HEK293 (cell line): ENCODE measurements around the gene RASD1.
A peak's percentile ranks its signal among the peaks of the same experiment; 100 is the strongest.

Experiments used
- CTCF ChIA-PET: fragments of 350-600 bp; formaldehyde crosslinking; extraction: SDS; loops from one replicate; lab custom pipeline; 2021; ENCODE audit warnings: antibody characterized with exemption; lab: Yijun Ruan, JAX
- POLR2A ChIA-PET: fragments of 300-600 bp; formaldehyde crosslinking; extraction: SDS; loops from one replicate; lab custom pipeline; 2020; ENCODE audit warnings: antibody characterized with exemption, inconsistent platforms; lab: Yijun Ruan, JAX
- H3K27ac ChIP-seq: fragments of 200-500 bp; sonication (Bioruptor generic); 2 replicates; pipeline ENCODE4 v1.5.1; 2014; ENCODE audit warnings: low read depth, low read length, control low read depth, inconsistent platforms; ENCODE audit errors: extremely low read depth
- H3K36me3 ChIP-seq, 2 experiments: fragments of 200-500 bp in 1 of 2; sonication (Bioruptor generic) in 1 of 2; 1 replicate in 1 of 2; 2 replicates in 1 of 2; pipeline ENCODE4 v1.5.1; 2014 to 2017; ENCODE audit warnings: inconsistent platforms in 2 of 2, low read length in 2 of 2; ENCODE audit not compliant: control insufficient read depth in 2 of 2, insufficient read depth in 1 of 2
- H3K4me1 ChIP-seq: fragments of 200-500 bp; sonication (Bioruptor generic); 2 replicates; pipeline ENCODE4 v1.5.1; 2014; ENCODE audit warnings: mild to moderate bottlenecking, low read length, inconsistent platforms; ENCODE audit not compliant: control insufficient read depth, insufficient read depth
- H3K4me3 ChIP-seq: 2 replicates; pipeline ENCODE4 v1.5.1; 2011; ENCODE audit warnings: low read depth, mild to moderate bottlenecking, control low read depth, low read length, moderate library complexity
- H3K9me3 ChIP-seq: fragments of 200-500 bp; sonication (Bioruptor generic); 2 replicates; pipeline ENCODE4 v1.5.1; 2014; ENCODE audit warnings: low read depth, low read length, inconsistent platforms; ENCODE audit not compliant: control insufficient read depth, insufficient read depth
- AEBP2 ChIP-seq: fragments of 450-650 bp; formaldehyde crosslinking; IDR thresholded peaks from 2 replicates; pipeline ENCODE4 v1.5.1; 2016; ENCODE audit warnings: missing biosample characterization, missing genetic modification characterization, borderline replicate concordance
- EGR2 ChIP-seq: fragments of 450-650 bp; formaldehyde crosslinking; IDR thresholded peaks from 2 replicates; pipeline ENCODE4 v1.5.1; 2016; ENCODE audit warnings: low read depth, missing biosample characterization, missing genetic modification characterization
- HOXC10 ChIP-seq: sonication (generic); formaldehyde crosslinking; IDR thresholded peaks from 2 replicates; pipeline ENCODE4 v1.8.1; 2023; ENCODE audit warnings: mild to moderate bottlenecking, missing genetic modification reagents
- OVOL3 ChIP-seq: fragments of 450-650 bp; formaldehyde crosslinking; IDR thresholded peaks from 2 replicates; pipeline ENCODE4 v1.5.1; 2016; ENCODE audit warnings: missing biosample characterization, missing genetic modification characterization
- RBAK ChIP-seq: fragments of 450-650 bp; formaldehyde crosslinking; IDR thresholded peaks from 2 replicates; pipeline ENCODE4 v1.5.1; 2016; ENCODE audit warnings: missing biosample characterization, missing genetic modification characterization
- ZBTB48 ChIP-seq: fragments of 450-650 bp; formaldehyde crosslinking; IDR thresholded peaks from 2 replicates; pipeline ENCODE4 v1.5.1; 2016; ENCODE audit warnings: missing biosample characterization, missing genetic modification characterization
- ZEB2 ChIP-seq: fragments of 450-650 bp; formaldehyde crosslinking; IDR thresholded peaks from 2 replicates; pipeline ENCODE4 v1.5.1; 2016; ENCODE audit warnings: missing biosample characterization, missing genetic modification characterization
- ZFHX2 ChIP-seq: fragments of 450-650 bp; formaldehyde crosslinking; conservative IDR thresholded peaks from 2 replicates; pipeline ENCODE4 v1.5.1; 2016; ENCODE audit warnings: missing biosample characterization, missing genetic modification characterization
- ZIC2 ChIP-seq: fragments of 450-650 bp; formaldehyde crosslinking; IDR thresholded peaks from 2 replicates; pipeline ENCODE4 v1.5.1; 2016; ENCODE audit warnings: missing biosample characterization, missing genetic modification characterization
- ZNF140 ChIP-seq: fragments of 450-650 bp; formaldehyde crosslinking; IDR thresholded peaks from 2 replicates; pipeline ENCODE4 v1.5.1; 2016; ENCODE audit warnings: missing biosample characterization, missing genetic modification characterization
- ZNF19 ChIP-seq: fragments of 450-650 bp; formaldehyde crosslinking; IDR thresholded peaks from 2 replicates; pipeline ENCODE4; 2016; ENCODE audit warnings: missing biosample characterization, missing genetic modification characterization, low read depth
- ZNF248 ChIP-seq: fragments of 450-650 bp; formaldehyde crosslinking; IDR thresholded peaks from 2 replicates; pipeline ENCODE4 v1.5.1; 2017; ENCODE audit warnings: missing biosample characterization, missing genetic modification characterization
- ZNF311 ChIP-seq: fragments of 450-650 bp; formaldehyde crosslinking; IDR thresholded peaks from 2 replicates; pipeline ENCODE4 v1.5.1; 2017; ENCODE audit warnings: missing biosample characterization, missing genetic modification characterization, borderline replicate concordance
- ZNF324 ChIP-seq: fragments of 450-650 bp; formaldehyde crosslinking; IDR thresholded peaks from 2 replicates; pipeline ENCODE4 v1.5.1; 2016; ENCODE audit warnings: missing biosample characterization, missing genetic modification characterization
- ZNF341 ChIP-seq: fragments of 450-650 bp; formaldehyde crosslinking; IDR thresholded peaks from 2 replicates; pipeline ENCODE4; 2016; ENCODE audit warnings: low read depth, missing biosample characterization, missing genetic modification characterization
- ZNF404 ChIP-seq: fragments of 450-650 bp; formaldehyde crosslinking; IDR thresholded peaks from 2 replicates; pipeline ENCODE4 v1.5.1; 2017; ENCODE audit warnings: missing biosample characterization, missing genetic modification characterization
- ZNF473 ChIP-seq: fragments of 450-650 bp; formaldehyde crosslinking; IDR thresholded peaks from 2 replicates; pipeline ENCODE4 v1.5.1; 2017; ENCODE audit warnings: missing biosample characterization, missing genetic modification characterization
- ZNF626 ChIP-seq: fragments of 450-650 bp; sonication (Bioruptor Pico); formaldehyde crosslinking; IDR thresholded peaks from 2 replicates; pipeline ENCODE4 v1.5.1; 2018; ENCODE audit warnings: missing biosample characterization, missing genetic modification characterization, inconsistent platforms
- ZNF629 ChIP-seq: fragments of 450-650 bp; formaldehyde crosslinking; IDR thresholded peaks from 2 replicates; pipeline ENCODE4 v1.5.1; 2017; ENCODE audit warnings: missing biosample characterization, missing genetic modification characterization
- ZNF654 ChIP-seq: fragments of 450-650 bp; formaldehyde crosslinking; IDR thresholded peaks from 2 replicates; pipeline ENCODE4 v1.5.1; 2016; ENCODE audit warnings: low read depth, missing biosample characterization, missing genetic modification characterization
- ZNF660 ChIP-seq: fragments of 450-650 bp; IDR thresholded peaks from 2 replicates; pipeline ENCODE4 v1.5.1; 2018; ENCODE audit warnings: missing biosample characterization, mild to moderate bottlenecking, missing genetic modification characterization
- ZNF76 ChIP-seq: fragments of 450-650 bp; formaldehyde crosslinking; IDR thresholded peaks from 2 replicates; pipeline ENCODE4; 2016; ENCODE audit warnings: low read depth, missing biosample characterization, missing genetic modification characterization, borderline replicate concordance
- ZXDB ChIP-seq: fragments of 450-650 bp; formaldehyde crosslinking; IDR thresholded peaks from 2 replicates; pipeline ENCODE4 v1.5.1; 2016; ENCODE audit warnings: missing biosample characterization, missing genetic modification characterization
- TF ChIP-seq, protein P1 (sequence below): fragments of 450-650 bp; IDR thresholded peaks from 2 replicates; pipeline ENCODE4 v1.5.1; 2018; ENCODE audit warnings: missing biosample characterization, mild to moderate bottlenecking, missing genetic modification characterization
- TF ChIP-seq, protein P2 (sequence below): fragments of 450-650 bp; formaldehyde crosslinking; IDR thresholded peaks from 2 replicates; pipeline ENCODE4 v1.5.1; 2016; ENCODE audit warnings: missing biosample characterization, missing genetic modification characterization
- TF ChIP-seq, protein P3 (sequence below): IDR thresholded peaks from 2 replicates; pipeline ENCODE4 v1.6.1; 2011; ENCODE audit warnings: mild to moderate bottlenecking, low read depth, low read length, borderline replicate concordance

Gene RASD1

GRCh38 chr17:17527956-17528500, 31.8 kb upstream of the RASD1 start:
- H3K4me1 ChIP-seq, result peaks cover 2% of the 10 kb centered on the region; the same call in 1 of the 2 replicates
- 0 out of 2 replicates have a peak, but pooled peaks cover 3% of the 10 kb centered on the region for H3K9me3 ChIP-seq
- POLR2A ChIA-PET, result interaction anchor here (1.5 kb wide), 1 partner anchor 10 kb away, joined by 3 read pairs; no protein-coding TSS in a partner anchor
- TF ChIP-seq EGR2 (tag by site-specific recombination) (no peak), ZIC2 (tag by site-specific recombination) (peak; percentile 55), ZNF654 (no peak), ZNF76 (tag by site-specific recombination) (no peak)
- TF ChIP-seq, protein P1, sequence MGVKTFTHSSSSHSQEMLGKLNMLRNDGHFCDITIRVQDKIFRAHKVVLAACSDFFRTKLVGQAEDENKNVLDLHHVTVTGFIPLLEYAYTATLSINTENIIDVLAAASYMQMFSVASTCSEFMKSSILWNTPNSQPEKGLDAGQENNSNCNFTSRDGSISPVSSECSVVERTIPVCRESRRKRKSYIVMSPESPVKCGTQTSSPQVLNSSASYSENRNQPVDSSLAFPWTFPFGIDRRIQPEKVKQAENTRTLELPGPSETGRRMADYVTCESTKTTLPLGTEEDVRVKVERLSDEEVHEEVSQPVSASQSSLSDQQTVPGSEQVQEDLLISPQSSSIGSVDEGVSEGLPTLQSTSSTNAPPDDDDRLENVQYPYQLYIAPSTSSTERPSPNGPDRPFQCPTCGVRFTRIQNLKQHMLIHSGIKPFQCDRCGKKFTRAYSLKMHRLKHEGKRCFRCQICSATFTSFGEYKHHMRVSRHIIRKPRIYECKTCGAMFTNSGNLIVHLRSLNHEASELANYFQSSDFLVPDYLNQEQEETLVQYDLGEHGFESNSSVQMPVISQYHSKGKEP (tag by site-specific recombination), result no peak
- H3K4me3 ChIP-seq, result no peak overlapping the region
- H3K27ac ChIP-seq, result no peak overlapping the region
- CTCF ChIA-PET, result interaction anchor here (0.6 to 1.4 kb wide), 2 partner anchors 40 to 223 kb away, joined by 3 to 4 read pairs; no protein-coding TSS in a partner anchor
- H3K36me3 ChIP-seq, result no peaks in the 10 kb centered on the region; a peak in 1 of 3 replicates

DNA sequence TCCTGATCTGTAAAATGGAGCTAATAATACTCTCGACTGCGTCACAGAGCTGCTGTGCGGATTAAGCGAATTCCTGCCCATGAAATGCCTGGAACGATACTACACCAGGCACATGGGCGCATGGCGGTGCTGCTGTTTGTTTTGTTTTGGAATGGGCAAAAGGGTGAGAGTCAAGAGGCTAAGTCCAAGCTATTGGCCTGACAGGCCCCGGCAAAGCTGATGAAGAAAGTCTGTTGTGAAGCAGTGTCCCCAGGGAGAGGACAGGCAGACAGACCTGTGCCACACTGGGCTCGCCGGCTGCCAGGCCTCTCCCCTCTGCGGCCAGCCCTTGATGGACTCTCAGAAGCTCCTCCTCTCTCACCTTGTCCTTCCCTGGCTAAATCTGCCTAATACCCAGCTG, 31.3 kb upstream of the RASD1 start:
- CTCF ChIA-PET, result interaction anchor here (0.6 to 1.4 kb wide), 2 partner anchors 41 to 222 kb away, joined by 3 to 4 read pairs; no protein-coding TSS in a partner anchor
- H3K36me3 ChIP-seq, result no peaks in the 10 kb centered on the region; a peak in 1 of 3 replicates
- 0 out of 2 replicates have a peak, but pooled peaks cover 3% of the 10 kb centered on the region for H3K9me3 ChIP-seq
- POLR2A ChIA-PET, result interaction anchor here (1.5 kb wide), 1 partner anchor 11 kb away, joined by 3 read pairs; no protein-coding TSS in a partner anchor
- no peak for TF ChIP-seq ZNF626 (tag by site-specific recombination)
- no peak for TF ChIP-seq AEBP2 (tag by site-specific recombination)
- no peak for TF ChIP-seq ZFHX2
- no peak for TF ChIP-seq ZEB2
- no peak for TF ChIP-seq ZNF311 (tag by site-specific recombination)
- TF ChIP-seq RBAK (tag by site-specific recombination), result no peak
- no peak for TF ChIP-seq HOXC10 (CRISPR knock-in tag)
- no peak for TF ChIP-seq ZNF629 (tag by site-specific recombination)
- TF ChIP-seq ZNF324, result no peak
- no peak for TF ChIP-seq ZNF404 (tag by site-specific recombination)
- TF ChIP-seq ZNF341 (tag by site-specific recombination), result no peak
- H3K4me3 ChIP-seq, result no peak overlapping the region
- peaks cover 2% of the 10 kb centered on the region; the same call in 1 of the 2 replicates for H3K4me1 ChIP-seq
- H3K27ac ChIP-seq, result no peak overlapping the region

DNA sequence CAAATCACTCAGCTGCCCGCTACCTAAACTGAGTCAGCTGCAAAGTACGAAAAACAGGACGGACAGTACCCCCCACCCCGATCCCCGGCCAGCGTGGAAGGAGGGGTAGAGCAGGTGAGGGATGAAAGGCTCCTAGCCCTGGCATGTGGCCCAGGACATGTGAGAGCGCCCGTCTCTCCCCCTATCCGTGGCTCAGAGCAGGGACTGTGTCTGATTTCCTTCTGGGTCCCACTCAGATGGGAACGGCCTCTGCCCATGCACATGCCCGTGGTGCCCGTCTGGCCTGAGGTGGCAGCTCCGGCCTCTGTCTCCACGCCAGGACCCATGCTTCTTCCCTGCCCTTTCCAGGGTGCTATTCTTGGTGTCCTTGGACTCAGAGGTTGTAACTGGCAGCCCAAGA, 30.2 kb upstream of the RASD1 start:
- CTCF ChIA-PET, result interaction anchor here (2.2 kb wide), 1 partner anchor 42 kb away, joined by 5 read pairs; no protein-coding TSS in a partner anchor
- H3K9me3 ChIP-seq, result no peaks in the 10 kb centered on the region
- peaks cover 2% of the 10 kb centered on the region; the same call in 1 of the 2 replicates for H3K4me1 ChIP-seq
- no peaks in the 10 kb centered on the region for H3K36me3 ChIP-seq
- POLR2A ChIA-PET, result no interaction called here
- H3K27ac ChIP-seq, result no peak overlapping the region
- no peak overlapping the region for H3K4me3 ChIP-seq
- TF ChIP-seq, protein P2, sequence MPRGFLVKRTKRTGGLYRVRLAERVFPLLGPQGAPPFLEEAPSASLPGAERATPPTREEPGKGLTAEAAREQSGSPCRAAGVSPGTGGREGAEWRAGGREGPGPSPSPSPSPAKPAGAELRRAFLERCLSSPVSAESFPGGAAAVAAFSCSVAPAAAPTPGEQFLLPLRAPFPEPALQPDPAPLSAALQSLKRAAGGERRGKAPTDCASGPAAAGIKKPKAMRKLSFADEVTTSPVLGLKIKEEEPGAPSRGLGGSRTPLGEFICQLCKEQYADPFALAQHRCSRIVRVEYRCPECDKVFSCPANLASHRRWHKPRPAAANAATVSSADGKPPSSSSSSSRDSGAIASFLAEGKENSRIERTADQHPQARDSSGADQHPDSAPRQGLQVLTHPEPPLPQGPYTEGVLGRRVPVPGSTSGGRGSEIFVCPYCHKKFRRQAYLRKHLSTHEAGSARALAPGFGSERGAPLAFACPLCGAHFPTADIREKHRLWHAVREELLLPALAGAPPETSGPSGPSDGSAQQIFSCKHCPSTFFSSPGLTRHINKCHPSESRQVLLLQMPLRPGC (tag by site-specific recombination), result no peak
- TF ChIP-seq ZXDB (tag by site-specific recombination) (no peak), OVOL3 (tag by site-specific recombination) (no peak), ZIC2 (tag by site-specific recombination) (no peak), ZNF140 (tag by site-specific recombination) (no peak), ZNF473 (tag by site-specific recombination) (no peak), ZEB2 (no peak), ZBTB48 (tag by site-specific recombination) (no peak), ZNF248 (no peak), ZNF660 (tag by site-specific recombination) (no peak), ZNF19 (tag by site-specific recombination) (no peak)
- TF ChIP-seq, protein P3, sequence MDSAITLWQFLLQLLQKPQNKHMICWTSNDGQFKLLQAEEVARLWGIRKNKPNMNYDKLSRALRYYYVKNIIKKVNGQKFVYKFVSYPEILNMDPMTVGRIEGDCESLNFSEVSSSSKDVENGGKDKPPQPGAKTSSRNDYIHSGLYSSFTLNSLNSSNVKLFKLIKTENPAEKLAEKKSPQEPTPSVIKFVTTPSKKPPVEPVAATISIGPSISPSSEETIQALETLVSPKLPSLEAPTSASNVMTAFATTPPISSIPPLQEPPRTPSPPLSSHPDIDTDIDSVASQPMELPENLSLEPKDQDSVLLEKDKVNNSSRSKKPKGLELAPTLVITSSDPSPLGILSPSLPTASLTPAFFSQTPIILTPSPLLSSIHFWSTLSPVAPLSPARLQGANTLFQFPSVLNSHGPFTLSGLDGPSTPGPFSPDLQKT, result no peak
